ENCODE measurements around the gene WDR83.
"Not testable (repeated sequence)": the region's sequence is repeated elsewhere in the genome, so short reads cannot be mapped to it uniquely, and the experiment has no call there.

Gene WDR83

GRCh38 chr19:12666265-12667048, at the start of gene WDR83, which contains the start of gene MAN2B1:
Gene WDR83 (plus strand): TSS chr19:12666807. CDS start chr19:12669791, 2,984 bp downstream.
Gene MAN2B1 (minus strand): TSS chr19:12666742. CDS start chr19:12666701, 41 bp downstream.
- DNase-seq (ENCODE audit: low read depth, low spot score) = peak; percentile 63

GRCh38 chr19:12617646-12618045, 49.0 kb upstream of the WDR83 start:
- DNase-seq (ENCODE audit: low read depth, low spot score) = no peak

GRCh38 chr19:12621253-12622024, 45.2 kb upstream of the WDR83 start:
- DNase-seq (ENCODE audit: low read depth, low spot score) = not testable (repeated sequence)

GRCh38 chr19:12623361-12624031, 43.1 kb upstream of the WDR83 start:
- no peak for DNase-seq (ENCODE audit: low read depth, low spot score)

- DNase-seq (ENCODE audit: low read depth, low spot score) = no peak
Measured at GRCh38 chr19:12626958-12627357, 39.6 kb upstream of the WDR83 start.

- DNase-seq (ENCODE audit: low read depth, low spot score) = no peak
Measured at GRCh38 chr19:12628040-12629022, 38.3 kb upstream of the WDR83 start.

- DNase-seq (ENCODE audit: low read depth, low spot score) = no peak
Measured at GRCh38 chr19:12629215-12629614, 37.4 kb upstream of the WDR83 start.

GRCh38 chr19:12636631-12637030, 30.0 kb upstream of the WDR83 start:
- no peak for DNase-seq (ENCODE audit: low read depth, low spot score)

- DNase-seq (ENCODE audit: low read depth, low spot score) = no peak
Measured at GRCh38 chr19:12638611-12639182, 27.9 kb upstream of the WDR83 start.

- DNase-seq (ENCODE audit: low read depth, low spot score) = peak; percentile 64
Measured at GRCh38 chr19:12639901-12640613, 26.6 kb upstream of the WDR83 start.

GRCh38 chr19:12641456-12641855, 25.2 kb upstream of the WDR83 start:
- no peak for DNase-seq (ENCODE audit: low read depth, low spot score)

- no peak for DNase-seq (ENCODE audit: low read depth, low spot score)
Measured at GRCh38 chr19:12642506-12642905, 24.1 kb upstream of the WDR83 start.

GRCh38 chr19:12643716-12644115, 22.9 kb upstream of the WDR83 start:
- not testable (repeated sequence) for DNase-seq (ENCODE audit: low read depth, low spot score)

- DNase-seq (ENCODE audit: low read depth, low spot score) = no peak
Measured at GRCh38 chr19:12646551-12646950, 20.1 kb upstream of the WDR83 start.

- no peak for DNase-seq (ENCODE audit: low read depth, low spot score)
Measured at GRCh38 chr19:12647047-12647446, 19.6 kb upstream of the WDR83 start.

- DNase-seq (ENCODE audit: low read depth, low spot score) = no peak
Measured at GRCh38 chr19:12647490-12648071, 19.0 kb upstream of the WDR83 start.

- DNase-seq (ENCODE audit: low read depth, low spot score) = no peak
Measured at GRCh38 chr19:12648088-12648487, 18.5 kb upstream of the WDR83 start.

GRCh38 chr19:12649941-12650340, 16.7 kb upstream of the WDR83 start:
- no peak for DNase-seq (ENCODE audit: low read depth, low spot score)

GRCh38 chr19:12652219-12652618, 14.4 kb upstream of the WDR83 start:
- DNase-seq (ENCODE audit: low read depth, low spot score) = no peak

- DNase-seq (ENCODE audit: low read depth, low spot score) = no peak
Measured at GRCh38 chr19:12655546-12655945, 11.1 kb upstream of the WDR83 start.

Measured in activated CD4-positive, CD25-positive, alpha-beta regulatory T cell treated with anti-CD3 and anti-CD28 coated beads, Interleukin-2, amount 50 U/mL, for 16 hours (primary cell).